ENCODE data around the gene CDCA3. TPM values are rescaled to one million over a fixed set of nuclear protein-coding genes. Genes with fewer than 3 reads are reported as not detected.

Gene CDCA3
- total RNA-seq, 1 donor from 2014 or later, result 2.9 TPM

- Histone ChIP-seq H3K27ac (no peak overlapping the region), H3K27me3 (ENCODE audit: low read depth) (no peaks in the 10 kb centered on the region), H3K36me3 (peaks cover under 1% of the 10 kb centered on the region), H3K4me1 (peaks cover 12% of the 10 kb centered on the region), H3K4me3 (no peak overlapping the region), H3K9me3 (no peaks in the 10 kb centered on the region)
- ATAC-seq (no peak), DNase-seq (no peak)
- no peak for TF ChIP-seq CTCF (IDR thresholded peaks at IDR 0.05)
- intact Hi-C loops (cut with DNase I), result no loop called here
Measured at GRCh38 chr12:6849976-6850560, 1.0 kb downstream of the CDCA3 start.

- H3K27me3 ChIP-seq (ENCODE audit: low read depth), result no peaks in the 10 kb centered on the region
- H3K36me3 ChIP-seq, result peaks cover 4% of the 10 kb centered on the region
- ATAC-seq, result no peak
- peaks cover 12% of the 10 kb centered on the region for H3K4me1 ChIP-seq
- no peak for DNase-seq
- intact Hi-C loops (cut with DNase I), result no loop called here
- TF ChIP-seq CTCF (IDR thresholded peaks at IDR 0.05), result no peak
- H3K4me3 ChIP-seq, result no peak overlapping the region
- no peaks in the 10 kb centered on the region for H3K9me3 ChIP-seq
- no peak overlapping the region for H3K27ac ChIP-seq
Measured at GRCh38 chr12:6849427-6849826, 1.7 kb downstream of the CDCA3 start.

- Histone ChIP-seq H3K27ac (no peak overlapping the region), H3K27me3 (ENCODE audit: low read depth) (no peaks in the 10 kb centered on the region), H3K4me1 (peaks cover 5% of the 10 kb centered on the region), H3K36me3 (peaks cover 9% of the 10 kb centered on the region), H3K9me3 (no peaks in the 10 kb centered on the region), H3K4me3 (no peak overlapping the region)
- TF ChIP-seq CTCF (IDR thresholded peaks at IDR 0.05), result no peak
- ATAC-seq (no peak), DNase-seq (no peak)
- intact Hi-C loops (cut with DNase I), result no loop called here
Measured at GRCh38 chr12:6847676-6848075, 3.4 kb downstream of the CDCA3 start.

- Histone ChIP-seq H3K4me3 (no peak overlapping the region), H3K9me3 (no peaks in the 10 kb centered on the region), H3K27me3 (ENCODE audit: low read depth) (no peaks in the 10 kb centered on the region), H3K4me1 (peaks cover 5% of the 10 kb centered on the region), H3K36me3 (peaks cover 9% of the 10 kb centered on the region), H3K27ac (no peak overlapping the region)
- DNase-seq (no peak), ATAC-seq (no peak)
- intact Hi-C loops (cut with DNase I), result no loop called here
- TF ChIP-seq CTCF (IDR thresholded peaks at IDR 0.05), result no peak
Measured at GRCh38 chr12:6846316-6846869, 4.7 kb downstream of the CDCA3 start.

- Histone ChIP-seq H3K27me3 (ENCODE audit: low read depth) (no peaks in the 10 kb centered on the region), H3K27ac (no peak overlapping the region), H3K4me3 (no peak overlapping the region), H3K9me3 (no peaks in the 10 kb centered on the region), H3K36me3 (peaks cover 9% of the 10 kb centered on the region), H3K4me1 (no peaks in the 10 kb centered on the region)
- ATAC-seq (no peak), DNase-seq (no peak)
- intact Hi-C loops (cut with DNase I), result no loop called here
- TF ChIP-seq CTCF (IDR thresholded peaks at IDR 0.05), result no peak
Measured at GRCh38 chr12:6845395-6845794, 5.7 kb downstream of the CDCA3 start.

All from lower lobe of right lung (tissue), 2 donors.